Fibroblast of skin of right biceps (primary cell): ENCODE data around the gene UBALD1.

Source experiments
- DNase-seq: peaks from one replicate; pipeline ENCODE4 v3.0.0-alpha.2; 2013

Gene UBALD1

DNA sequence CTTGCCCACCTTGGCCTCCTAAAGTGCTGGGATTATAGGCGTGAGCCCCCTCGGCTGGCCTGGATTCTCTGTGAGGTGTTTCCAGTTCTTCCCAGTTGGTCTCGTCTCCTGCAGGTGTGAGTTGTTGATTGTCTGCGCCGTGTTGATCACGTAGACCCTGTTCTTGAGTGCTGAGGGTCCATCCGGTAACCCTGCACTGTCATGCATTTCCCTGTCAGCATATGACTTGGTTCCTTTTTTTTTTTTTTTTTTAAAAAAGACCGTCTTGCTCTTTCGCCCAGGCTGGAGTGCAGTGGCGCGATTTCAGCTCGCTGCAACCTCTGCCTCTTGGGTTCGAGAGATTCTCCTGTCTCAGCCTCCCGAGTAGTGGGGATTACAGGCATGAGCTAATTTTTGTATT, 27.2 kb upstream of the UBALD1 start:
- no peak for DNase-seq

DNA sequence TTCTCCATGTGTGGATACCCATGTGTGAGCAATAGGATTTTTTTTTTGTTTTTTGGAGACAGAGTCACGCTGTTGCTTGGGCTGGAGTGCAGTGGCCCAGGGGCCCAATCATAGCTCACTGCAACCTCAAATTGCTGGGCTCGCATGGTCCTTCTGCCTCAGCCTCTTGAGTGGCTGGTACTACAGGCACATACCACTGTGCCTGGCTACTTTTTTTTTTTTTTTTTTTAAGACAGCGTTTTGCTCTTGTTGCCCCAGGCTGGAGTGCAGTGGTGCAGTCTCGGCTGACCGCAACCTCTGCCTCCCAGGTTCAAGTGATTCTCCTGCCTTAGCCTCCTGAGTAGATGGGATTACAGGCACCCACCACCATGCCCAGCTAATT, 26.6 kb upstream of the UBALD1 start:
- no peak for DNase-seq

- DNase-seq: no peak
Observed at GRCh38 chr16:4640572-4641305, 26.1 kb upstream of the UBALD1 start.

- DNase-seq: no peak
Observed at GRCh38 chr16:4639899-4640509, 25.3 kb upstream of the UBALD1 start.

DNA sequence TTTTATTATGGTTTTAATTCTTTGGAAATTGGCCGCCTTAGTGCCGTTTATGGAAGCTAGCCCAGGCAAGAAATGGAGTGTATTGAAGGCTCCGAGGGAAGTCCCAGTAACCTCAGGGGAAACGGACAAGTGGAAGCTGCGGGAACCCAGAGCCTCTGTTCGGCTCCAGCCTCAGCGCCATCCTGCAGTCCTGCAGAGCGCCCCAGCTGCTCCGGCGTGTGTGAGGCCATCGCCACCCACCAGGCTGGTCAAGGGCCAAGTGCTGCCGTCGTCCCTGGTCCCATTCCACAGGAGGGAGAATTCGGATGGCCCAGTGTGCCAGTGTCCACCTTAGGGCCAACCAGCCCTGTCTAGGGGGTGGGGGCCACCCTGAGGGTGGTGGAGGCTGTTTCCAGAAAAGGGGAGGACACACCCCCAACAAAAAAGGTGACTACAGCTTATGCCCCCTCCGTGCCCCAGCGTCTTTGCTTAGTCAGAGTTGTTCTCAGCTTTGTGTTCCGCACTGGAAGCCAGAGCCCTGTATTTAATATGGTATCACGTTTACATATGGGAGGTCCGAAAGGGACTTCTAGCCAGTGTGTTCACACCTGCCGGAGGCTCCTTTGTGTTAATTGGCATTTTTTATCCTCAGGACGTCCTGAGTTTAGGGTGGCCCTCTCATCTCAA, 22.9 kb upstream of the UBALD1 start:
- no peak for DNase-seq

DNA sequence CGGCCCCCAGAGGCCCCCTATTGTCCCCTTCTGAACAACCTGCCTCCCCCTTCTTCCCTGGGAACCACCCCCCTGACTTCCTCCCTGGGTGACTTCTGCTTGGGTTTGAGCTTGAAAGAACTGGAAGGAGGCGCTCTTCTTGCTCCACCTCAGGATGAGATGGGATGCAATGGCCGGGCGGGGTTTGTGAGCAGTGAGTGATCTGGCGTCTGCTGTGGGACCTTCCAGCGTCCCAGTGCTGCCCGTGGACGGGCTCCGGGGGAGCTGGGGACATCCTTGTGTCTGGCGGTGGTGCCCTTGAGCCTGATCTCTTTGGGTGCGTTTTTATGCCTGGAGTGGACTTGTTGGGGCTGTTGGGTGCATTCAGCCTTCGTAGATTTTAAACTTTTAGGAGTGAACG, 21.5 kb upstream of the UBALD1 start:
- DNase-seq: no peak

DNA sequence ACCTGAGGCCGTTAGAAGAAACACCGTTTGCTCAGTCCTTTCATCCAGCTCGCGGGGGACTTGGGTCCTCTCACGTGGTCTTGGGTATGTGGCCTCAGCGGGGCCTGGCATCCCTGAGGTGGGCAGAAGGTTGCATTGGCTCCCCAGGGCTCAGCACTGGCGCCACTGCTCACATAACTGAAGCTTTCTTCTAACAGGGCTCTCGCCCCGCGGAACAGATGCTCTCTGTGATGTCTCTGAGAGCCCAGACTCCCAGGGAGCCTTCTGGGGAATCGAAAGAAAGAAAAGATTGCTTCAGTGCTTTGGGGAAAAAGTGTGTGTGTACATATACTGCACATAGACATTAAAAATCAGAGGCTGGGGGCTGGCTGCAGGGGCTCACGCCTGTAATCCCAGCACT, 20.1 kb upstream of the UBALD1 start:
- DNase-seq: no peak

- no peak for DNase-seq
Observed at GRCh38 chr16:4633910-4634635, 19.4 kb upstream of the UBALD1 start.

DNA sequence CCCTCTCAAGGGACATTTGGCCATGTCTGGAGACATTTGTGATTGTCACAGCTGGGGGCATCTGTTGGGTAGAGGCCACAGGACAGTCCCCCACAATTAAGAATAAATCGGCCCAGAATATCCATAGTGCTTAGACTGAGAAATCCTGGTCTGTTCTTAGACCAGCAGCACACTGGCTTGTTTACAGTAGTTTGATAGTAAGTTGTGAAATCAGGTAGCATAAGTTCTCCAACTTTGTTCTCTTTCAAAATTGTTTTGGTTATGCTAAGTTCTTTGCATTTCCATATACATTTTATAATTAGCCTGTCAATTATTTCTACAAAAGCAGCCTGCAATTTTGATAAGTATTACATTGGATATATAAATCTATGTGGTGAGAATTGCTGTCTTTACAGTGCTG, 16.8 kb upstream of the UBALD1 start:
- DNase-seq: no peak

DNA sequence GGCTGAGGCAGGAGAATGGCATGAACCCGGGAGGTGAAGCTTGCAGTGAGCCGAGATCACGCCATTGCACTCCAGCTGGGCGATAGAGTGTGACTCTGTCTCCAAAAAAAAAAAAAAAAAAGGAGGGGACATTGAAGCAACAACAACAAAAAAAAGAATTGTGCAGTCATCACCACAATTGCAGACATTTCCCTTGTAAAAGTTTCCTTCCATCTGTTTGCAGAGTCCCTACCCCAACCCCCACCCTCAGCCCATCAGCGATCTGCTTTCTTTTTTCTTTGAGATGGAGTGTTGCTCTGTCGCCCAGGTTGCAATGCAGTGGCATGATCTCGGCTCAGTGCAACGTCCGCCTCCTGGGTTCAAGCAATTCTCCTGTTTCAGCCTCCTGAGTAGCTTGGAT, 13.6 kb upstream of the UBALD1 start:
- no peak for DNase-seq

DNA sequence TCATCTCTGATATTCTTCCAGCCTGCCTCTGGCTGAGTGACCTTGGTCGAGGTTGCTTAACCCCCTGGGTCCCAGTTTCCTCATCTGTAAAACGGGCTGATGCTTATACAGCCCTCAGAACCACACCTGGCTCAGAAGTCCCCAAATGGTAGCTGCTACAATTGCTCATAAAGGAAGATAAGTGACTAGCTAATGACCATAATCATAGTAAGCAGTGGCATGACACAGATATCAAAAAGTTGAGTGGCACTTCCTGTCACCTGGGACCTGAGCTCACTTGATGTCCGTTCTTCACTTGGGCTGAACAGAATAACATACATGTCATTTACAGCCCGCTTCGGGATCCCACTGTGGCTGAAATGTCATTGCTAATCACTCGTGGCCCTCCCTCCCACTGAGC, 11.7 kb upstream of the UBALD1 start:
- no peak for DNase-seq

- no peak for DNase-seq
Observed at GRCh38 chr16:4625560-4626159, 11.0 kb upstream of the UBALD1 start.

DNA sequence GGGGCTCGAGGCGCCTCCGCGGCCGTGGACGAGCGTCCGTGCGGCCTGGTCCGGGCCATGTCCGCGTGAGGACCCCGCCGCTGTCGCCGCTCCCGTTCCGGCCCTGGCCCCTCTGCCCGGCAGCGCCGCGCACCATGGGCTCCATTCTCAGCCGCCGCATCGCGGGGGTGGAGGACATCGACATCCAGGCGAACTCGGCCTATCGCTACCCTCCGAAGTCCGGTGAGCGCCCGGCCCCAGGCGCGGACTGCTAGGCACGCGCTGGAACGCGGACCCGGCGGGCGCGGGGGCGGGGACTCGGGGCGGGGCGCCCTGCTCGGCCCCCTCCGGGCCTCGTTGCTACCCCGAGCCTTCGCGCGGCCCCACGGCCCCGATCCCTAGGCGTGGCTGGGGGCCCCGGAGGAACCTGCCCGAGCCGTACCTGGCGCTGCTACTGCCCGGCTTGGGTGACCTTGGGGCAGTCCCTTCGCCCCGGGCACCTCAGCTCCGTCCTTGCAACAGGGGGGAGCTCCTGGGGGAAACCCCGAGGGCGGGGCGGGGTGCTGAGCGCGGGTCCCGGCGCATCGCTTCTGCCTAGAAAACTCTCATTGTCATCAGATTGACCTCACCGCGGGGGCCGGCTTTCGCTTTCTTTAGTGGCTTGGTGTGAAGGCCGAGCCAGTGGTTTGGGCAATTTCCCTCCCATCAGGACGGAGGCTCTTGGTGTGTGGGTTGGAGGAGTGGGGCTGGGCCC, 10.3 kb upstream of the UBALD1 start:
- DNase-seq: peak; percentile 45

DNA sequence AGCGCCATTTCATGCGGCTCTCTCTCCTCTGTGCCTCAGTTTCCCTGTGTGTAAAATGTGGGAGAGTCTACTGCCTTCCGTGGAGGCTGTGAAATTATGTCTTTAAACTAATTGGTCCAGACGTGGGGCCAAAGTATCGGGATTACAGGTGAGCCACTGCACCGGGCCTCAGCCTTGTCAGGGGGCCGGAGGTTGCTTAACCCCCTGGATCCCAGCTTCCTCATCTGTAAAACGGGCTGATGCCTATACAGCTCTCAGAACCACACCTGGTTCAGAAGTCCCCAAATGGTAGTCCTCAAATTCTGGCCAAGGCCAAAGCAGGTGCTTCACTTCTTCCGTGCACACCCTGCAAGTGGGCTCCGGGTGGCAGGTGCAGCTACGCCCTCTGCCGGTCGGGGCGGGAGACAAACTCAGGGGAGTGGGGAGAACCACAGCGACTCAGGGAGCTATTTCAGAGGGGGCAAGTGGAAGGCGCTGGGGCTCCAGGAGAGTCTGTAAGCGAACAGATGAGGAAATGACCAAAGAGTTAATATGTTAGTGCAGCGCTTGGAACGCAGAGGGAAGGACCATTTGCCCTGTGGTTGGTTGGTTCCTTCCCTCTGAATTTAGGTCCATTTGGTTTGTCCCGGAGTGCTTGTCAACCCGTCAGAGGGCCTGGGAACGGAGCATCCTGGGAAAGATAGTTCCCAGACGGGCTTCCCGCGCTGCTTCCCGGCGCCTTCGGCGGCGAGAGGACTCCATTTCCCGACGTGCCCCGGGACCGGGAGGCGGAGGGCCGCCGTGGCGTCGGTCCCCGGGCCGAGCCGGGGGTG, 9.5 kb upstream of the UBALD1 start, which contains the start of gene MGRN1:
Gene MGRN1, plus strand, starts transcription at position 812 of the 812 bp plus-strand sequence. CDS start 135 bp downstream, outside the sequence.
- DNase-seq: peak; percentile 97

DNA sequence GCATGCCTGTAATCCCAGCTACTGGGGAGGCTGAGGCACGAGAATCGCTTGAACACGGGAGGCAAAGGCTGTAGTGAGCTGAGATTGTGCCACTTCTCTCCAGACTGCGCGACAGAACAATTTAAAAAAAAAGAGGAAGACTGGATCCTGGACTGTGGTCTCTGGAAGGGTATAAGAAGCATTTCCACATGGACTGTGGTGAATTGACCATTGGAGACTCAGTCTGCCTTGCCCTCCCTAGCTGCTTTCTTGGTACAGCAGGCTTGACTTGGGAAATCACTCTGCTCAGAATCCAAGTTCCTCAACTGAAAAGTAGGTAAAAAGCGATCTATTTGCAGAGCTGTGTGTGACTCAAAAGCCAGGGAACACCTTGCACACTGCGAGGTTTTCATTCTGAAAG, 8.9 kb upstream of the UBALD1 start:
- no peak for DNase-seq

DNA sequence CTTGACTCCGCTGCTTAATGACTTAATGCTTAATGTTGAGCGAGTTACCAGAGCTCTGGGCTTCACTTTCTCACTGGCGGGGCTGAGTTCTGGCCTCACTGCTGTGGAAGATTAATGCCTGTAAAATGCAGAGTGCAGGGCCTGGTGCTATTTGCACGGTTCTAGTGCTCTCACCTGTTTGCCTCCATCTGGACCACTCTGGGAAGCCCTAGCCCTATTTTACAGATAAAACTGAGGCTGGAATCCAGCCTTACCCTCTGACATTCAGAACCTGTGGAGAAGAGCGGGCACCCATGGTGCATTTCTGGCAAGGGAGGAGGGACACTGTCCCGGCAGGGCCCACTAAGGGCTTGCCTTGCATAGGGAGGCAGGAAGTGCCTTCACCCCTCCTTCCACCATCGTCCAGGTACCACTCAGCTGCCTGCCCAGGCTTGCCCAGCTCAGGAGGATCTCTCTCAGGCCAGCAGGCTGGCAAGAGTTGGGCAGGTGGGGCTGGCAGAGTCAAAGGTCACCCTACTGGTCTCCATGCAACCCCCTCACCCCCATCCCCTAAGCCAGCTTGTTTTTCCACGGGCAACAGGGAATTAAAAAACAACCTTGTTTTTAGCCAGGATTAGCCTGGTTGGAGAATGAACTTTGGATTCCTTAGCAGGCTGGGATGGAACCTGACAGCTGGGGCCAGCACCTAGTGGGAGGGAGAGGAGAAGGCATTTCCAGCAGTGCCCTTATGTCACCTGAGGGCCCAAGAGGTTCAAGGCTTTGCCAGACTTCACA, 4.1 kb upstream of the UBALD1 start:
- DNase-seq: no peak

DNA sequence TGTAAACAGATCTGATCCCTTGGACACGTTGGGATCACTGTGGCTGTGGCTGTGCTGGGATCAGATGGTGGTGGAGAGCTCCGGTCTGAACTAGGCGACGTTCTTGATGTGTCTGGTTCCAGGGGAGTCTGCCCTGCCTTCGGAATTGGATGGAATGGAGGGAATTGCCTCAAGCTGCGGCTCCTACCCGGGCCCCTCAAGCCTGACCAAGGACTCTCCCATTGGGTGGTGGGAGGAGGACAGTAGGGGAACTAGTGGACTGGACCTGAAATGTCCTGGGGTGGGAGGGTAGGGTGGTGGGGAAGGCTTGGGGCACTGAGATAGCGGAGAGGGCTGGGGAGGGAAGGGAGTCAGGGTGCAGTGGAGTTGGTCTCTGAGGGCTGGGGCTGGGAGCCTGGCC, 3.2 kb upstream of the UBALD1 start:
- no peak for DNase-seq

DNA sequence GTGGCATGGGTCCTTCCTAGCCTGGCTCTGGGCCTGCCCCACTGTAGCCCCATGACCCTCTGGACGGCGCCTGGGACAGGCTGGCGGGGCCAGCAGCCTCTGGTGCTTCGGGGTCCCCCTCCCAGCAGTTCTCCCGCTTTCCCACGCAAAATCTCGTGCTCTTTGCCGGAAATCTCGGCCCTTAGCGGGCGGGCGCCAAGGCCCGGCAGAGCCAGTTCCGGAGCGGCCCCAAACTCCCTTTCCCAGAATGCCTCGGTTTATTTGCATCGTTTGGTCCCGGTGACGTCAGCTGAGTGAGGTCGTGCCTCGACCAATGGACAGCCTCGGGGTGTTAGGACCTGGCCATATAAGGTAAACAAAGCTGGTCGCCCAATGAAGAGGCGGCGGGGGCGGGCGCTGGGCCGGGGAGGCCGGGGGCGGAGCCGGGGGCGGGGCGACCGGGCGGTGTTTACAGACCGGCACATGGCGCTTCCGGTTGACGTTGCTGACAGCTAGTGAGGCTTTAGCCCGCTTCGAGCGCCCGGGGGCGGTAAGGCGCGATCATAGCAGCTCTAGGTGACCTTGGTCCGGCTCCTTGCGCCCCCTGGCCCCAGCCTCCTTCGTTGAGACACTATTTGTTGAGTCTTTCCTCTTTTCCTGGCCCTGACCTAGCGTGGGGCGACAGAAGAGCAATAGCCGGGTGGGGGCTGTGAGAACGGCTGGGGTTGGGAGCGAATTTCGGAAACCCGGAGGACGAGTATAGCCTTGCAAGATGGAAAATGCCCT, 1.5 kb upstream of the UBALD1 start:
- peak; percentile 100 for DNase-seq

DNA sequence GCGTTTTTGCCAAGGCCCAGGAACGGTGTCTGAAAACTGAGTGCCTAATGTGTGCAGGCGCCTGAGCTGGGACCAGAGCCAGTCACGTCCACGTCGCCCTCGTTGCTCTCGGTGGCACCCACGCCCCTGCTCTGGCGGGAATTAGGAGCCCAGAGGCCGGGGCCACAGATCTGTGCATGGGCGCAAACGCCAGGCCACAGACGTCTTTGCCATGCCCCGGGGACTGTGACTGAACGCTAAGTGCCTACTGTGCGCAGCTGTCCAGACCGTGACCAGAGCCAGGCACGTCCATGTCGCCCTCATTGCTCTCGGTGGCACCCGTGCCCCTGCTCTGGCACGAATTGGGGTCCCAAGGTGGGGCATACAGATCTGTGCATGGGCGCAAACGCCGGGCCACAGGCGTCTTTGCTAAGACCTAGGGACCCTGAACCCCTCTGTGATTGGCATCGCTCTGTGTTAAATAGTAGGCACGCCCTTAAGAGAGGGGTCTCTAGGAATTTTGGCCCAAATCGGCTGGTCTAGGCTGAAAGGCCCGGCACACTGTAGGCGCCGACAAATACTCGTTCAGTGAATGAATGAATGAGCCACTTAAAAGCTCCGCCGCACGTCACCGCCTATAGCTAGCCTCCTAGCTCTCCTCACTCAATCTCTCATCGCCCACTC, 827 bp upstream of the UBALD1 start:
- no peak for DNase-seq
